GM13976 (cell line): Measurements from ENCODE around the gene CEMIP.
"Not testable (repeated sequence)": the region's sequence is repeated elsewhere in the genome, so short reads cannot be mapped to it uniquely, and the experiment has no call there.

ENCODE experiments used
- DNase-seq: peaks from one replicate; pipeline ENCODE4 v3.0.0; 2012; ENCODE audit warnings: low spot score
- CTCF ChIP-seq: IDR thresholded peaks from 2 replicates; pipeline ENCODE4 v1.5.1; 2012; ENCODE audit warnings: borderline replicate concordance, mild to moderate bottlenecking; ENCODE audit not compliant: insufficient read depth; ENCODE audit errors: extremely low read depth, missing control alignments, control extremely low read depth
- in situ Hi-C: fragments of 300-500 bp; cut with MboI; formaldehyde crosslinking; loops from one replicate; pipeline ENCODE4 v1.12.0; 2022; ENCODE audit warnings: low sequenced_read_pairs, mixed read lengths, inconsistent platforms; ENCODE audit not compliant: unreplicated experiment

Gene CEMIP

GRCh38 chr15:80953001-80953952 is 174.1 kb downstream of the CEMIP start:
- TF ChIP-seq CTCF = no peak
- no peak for DNase-seq

GRCh38 chr15:80953953-80954778 is 175.0 kb downstream of the CEMIP start:
- no peak for TF ChIP-seq CTCF
- in situ Hi-C loops = loop anchor here (25.0 kb wide), 1 partner anchor 167 kb away; the partner anchor contains the start of gene CEMIP
- no peak for DNase-seq

More at GRCh38 chr15:80953001-80953952, 174.1 kb downstream of the CEMIP start:
- in situ Hi-C loops = loop anchor here (25.0 kb wide), 1 partner anchor 166 kb away; the partner anchor contains the start of gene CEMIP

GRCh38 chr15:80955571-80956452 is 176.6 kb downstream of the CEMIP start:
- not testable (repeated sequence) for DNase-seq
- in situ Hi-C loops = loop anchor here (25.0 kb wide), 1 partner anchor 169 kb away; the partner anchor contains the start of gene CEMIP

GRCh38 chr15:80957556-80957955 is 178.4 kb downstream of the CEMIP start:
- in situ Hi-C loops = loop anchor here (25.0 kb wide), 1 partner anchor 170 kb away; the partner anchor contains the start of gene CEMIP
- TF ChIP-seq CTCF = no peak

GRCh38 chr15:80957976-80958375 is 178.8 kb downstream of the CEMIP start:
- no peak for TF ChIP-seq CTCF
- DNase-seq = no peak
- in situ Hi-C loops = loop anchor here (25.0 kb wide), 1 partner anchor 171 kb away; the partner anchor contains the start of gene CEMIP

More at GRCh38 chr15:80957556-80957955, 178.4 kb downstream of the CEMIP start:
- DNase-seq = no peak

- in situ Hi-C loops = loop anchor here (25.0 kb wide), 1 partner anchor 172 kb away; the partner anchor contains the start of gene CEMIP
- DNase-seq = no peak
- TF ChIP-seq CTCF = no peak
These were observed 179.8 kb downstream of the CEMIP start for GRCh38 chr15:80958818-80959495.

GRCh38 chr15:80965454-80965853 is 186.3 kb downstream of the CEMIP start:
- in situ Hi-C loops = loop anchor here (25.0 kb wide), 1 partner anchor 178 kb away; the partner anchor contains the start of gene CEMIP
- not testable (repeated sequence) for DNase-seq
